NCI-H460 (cell line): ENCODE measurements around the gene FRMD6. TPM values are rescaled to one million over a fixed set of nuclear protein-coding genes. Genes with fewer than 3 reads are reported as not detected.

Experiments
- DNase-seq: peaks from one replicate; pipeline ENCODE4 v3.0.0-alpha.2; 2016; ENCODE audit warnings: low read depth; ENCODE audit errors: extremely low read depth
- total RNA-seq: library from RNA; depleted of rRNA; stranded (reverse); fragments of >200 nt; shearing (Covaris generic); gene quantifications from 2 replicates; pipeline ENCODE4 v1.2.3, GENCODE V29; 2014

FRMD6 gene
- total RNA-seq, 1 experiment from 2014 or later, result 93.8 TPM

DNA sequence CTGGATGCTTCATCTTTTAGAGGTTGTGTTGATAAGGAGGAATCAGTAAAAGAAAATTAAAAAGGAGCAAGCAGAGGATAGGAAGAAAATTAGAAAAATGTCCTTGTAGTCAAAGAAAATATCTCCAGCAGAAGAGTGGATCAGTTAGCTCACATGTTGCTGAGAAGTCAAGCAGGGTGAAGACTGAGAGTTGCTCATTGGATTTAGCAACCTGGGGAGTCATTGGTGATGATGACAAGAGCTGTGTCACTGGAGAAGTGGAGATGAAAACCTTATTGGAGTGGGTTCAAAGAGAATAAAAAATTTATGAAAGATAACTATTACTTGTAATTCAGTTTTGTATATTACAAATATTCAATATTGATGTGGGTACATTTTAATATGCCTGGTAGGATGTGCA, 9.8 kb downstream of the FRMD6 start:
- no peak for DNase-seq

DNA sequence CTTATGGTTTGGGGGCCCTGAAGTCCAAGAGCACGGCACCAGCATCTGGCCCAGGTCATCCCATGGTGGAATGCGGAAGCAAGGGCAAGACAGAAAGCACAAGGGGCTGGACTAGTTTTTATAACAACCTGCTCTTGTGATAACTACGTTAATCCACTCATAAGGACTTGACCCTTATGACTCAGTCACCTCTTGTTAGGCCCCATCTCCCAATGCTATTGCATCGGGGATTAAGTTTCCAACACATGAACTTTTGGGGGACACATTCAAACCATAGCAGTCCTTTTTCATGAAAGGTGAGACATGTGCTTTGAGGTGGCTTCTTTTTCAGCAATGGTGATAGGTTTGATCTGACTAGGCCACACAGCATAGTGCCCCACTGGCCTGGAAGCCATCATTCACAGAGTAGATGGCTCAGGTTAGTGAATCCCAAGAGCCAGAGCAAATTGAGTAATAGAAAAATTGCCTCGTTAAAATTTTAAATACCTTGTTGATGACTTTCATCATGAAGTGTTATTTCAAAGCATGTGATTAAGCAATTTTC, 12.1 kb downstream of the FRMD6 start:
- DNase-seq, result no peak

GRCh38 chr14:51666070-51666469, 14.4 kb downstream of the FRMD6 start:
- DNase-seq, result no peak

GRCh38 chr14:51666826-51667225, 15.1 kb downstream of the FRMD6 start:
- no peak for DNase-seq

GRCh38 chr14:51668870-51669269, 17.2 kb downstream of the FRMD6 start:
- no peak for DNase-seq

- DNase-seq, result no peak
Measured at GRCh38 chr14:51674294-51675002, 22.7 kb downstream of the FRMD6 start.

DNA sequence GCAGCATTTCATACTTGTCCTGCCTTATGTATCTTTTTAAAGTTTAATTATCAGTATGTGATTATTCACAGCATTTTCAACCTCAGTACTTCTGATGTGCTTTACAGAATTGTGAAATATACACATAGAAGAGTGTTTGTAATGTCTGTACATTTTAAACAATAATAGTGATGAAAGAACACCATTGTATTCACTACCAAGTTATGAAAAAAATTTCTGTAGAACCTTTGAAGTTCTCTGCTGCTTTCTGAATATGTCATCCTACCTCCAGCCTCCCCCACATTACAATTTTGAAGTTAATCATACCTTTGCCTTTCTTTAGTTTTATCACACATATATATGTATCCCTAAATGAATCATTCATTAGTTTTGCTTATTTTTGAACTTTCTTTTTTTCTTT, 24.8 kb downstream of the FRMD6 start:
- no peak for DNase-seq

DNA sequence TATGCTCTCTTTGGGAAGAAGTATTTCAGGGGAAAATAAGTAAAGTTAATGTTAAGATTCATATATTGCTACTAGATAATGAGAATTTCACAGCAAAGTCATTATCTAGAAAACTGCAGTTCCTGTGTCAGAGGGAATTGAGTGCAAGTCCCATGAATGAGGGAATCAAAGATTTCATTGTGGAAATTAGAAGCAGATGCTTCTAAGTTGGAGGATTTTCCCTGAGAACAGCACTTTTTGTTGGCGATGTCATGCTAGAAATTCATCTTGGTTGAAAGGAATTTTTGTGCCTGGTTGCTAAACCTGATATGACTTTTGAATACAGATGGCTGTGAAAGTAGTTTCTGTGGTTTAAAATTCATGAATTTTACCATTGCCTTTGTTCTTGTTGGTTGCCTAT, 25.6 kb downstream of the FRMD6 start:
- DNase-seq, result no peak

GRCh38 chr14:51677738-51678137, 26.0 kb downstream of the FRMD6 start:
- DNase-seq, result no peak

DNA sequence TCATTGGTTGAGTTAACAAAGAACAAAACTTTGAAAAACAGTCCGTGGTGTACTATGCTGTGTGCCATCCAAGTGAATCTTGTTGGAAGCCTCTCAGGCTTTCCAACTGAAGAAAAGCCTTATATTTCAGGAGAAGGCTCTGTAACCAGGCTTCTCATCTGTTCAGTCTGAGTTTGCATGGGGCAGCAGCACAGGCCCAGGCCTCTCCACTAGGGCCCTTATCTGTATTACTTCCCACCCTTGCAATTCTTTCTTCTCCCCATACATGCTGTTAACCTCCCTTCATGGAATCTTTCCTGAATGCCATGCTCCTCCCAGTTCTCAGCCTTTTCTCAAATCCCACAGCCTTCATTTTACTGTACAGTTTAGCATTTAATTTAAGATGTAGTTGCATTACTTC, 28.3 kb downstream of the FRMD6 start:
- no peak for DNase-seq

DNA sequence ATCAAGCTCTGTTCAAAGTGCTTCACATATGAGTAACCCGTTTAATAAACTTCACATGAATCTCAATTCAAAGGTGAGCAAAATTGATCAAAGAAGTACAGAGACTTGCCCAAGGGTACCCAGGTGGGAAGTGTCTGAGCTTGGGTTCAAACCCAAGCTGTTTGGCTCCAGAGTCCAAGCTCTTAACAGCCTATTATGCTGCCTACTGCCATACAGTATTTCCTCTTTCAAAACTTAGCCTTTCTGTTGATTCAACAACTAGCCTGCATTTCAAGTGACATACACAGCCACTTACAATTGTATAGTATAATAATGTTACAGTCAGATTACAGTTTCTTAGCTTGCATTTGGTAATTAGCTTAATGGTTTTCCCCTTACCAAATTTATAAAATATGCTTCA, 29.7 kb downstream of the FRMD6 start:
- no peak for DNase-seq

DNA sequence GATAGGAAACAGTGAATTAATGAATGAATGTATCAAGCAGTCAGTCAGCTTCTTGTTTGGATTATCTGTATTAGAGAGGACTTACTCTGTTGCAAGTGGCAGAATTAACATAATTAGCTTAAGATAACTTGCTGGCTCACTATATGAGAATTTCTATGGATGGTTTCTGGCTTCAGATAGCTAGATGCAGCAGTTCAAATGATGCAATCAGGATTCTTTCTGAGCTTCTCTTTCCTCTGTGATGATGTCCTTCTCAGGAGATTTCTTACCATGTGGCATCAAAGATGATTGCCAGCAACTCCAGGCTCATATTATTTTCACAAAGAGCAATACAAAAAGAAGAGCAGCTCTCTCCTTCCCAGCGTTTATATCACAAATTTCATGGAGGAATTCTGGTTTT, 30.7 kb downstream of the FRMD6 start:
- no peak for DNase-seq

DNA sequence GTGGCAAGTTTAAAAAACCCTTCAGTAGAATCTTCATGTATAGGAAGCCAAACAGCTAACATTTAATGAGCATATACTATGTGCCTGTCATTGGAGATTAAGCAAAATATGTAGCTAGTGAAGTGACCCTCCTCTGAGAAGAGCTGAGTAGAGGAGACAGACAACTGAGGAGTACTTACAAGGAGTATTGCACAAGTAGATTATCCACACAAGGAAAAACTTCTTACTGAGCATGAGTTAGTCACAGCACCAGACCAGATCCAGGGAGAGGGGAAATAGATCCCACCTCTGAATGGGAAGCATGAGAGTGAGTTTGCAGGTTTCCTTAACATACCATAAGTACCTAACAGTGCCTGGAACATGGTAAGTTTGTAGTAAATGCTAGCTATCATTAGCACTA, 33.0 kb downstream of the FRMD6 start:
- no peak for DNase-seq

GRCh38 chr14:51691176-51691575, 39.5 kb downstream of the FRMD6 start:
- no peak for DNase-seq

DNA sequence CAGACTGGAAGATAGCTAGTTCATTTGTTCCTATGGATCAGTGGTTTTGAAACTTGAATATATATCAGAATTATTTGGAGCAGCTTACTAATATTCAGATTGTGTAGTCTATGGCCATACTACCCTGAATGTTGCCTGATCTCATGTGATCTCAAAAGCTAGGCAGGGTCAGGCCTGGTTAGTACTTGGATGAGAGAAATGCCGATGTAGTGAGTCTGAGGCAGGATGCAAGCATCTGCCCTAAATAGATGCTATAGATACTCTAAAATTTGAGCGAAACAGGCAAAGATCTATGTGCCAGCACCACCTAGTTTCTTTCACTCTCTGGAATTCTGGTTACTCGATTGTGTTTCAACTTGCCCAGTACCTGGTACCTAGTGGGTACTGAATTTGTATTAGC, 40.9 kb downstream of the FRMD6 start:
- no peak for DNase-seq

DNA sequence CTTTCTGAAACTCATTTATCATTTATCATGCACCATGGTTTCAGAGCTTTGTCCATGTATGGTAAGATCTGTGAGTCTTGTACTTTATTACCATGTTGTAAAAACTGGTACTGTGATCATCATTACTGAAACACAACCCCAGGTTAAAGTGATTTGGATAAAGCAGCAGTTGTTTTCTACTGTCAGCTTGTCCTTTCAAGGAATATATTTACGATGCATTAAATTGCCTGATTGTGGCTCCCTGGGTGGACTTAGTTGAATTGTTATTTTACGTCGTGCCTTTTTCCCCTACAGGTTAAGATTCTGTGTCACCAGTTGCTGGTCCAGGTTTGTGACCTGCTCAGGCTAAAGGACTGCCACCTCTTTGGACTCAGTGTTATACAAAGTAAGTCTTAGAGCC, 46.1 kb downstream of the FRMD6 start:
- no peak for DNase-seq

DNA sequence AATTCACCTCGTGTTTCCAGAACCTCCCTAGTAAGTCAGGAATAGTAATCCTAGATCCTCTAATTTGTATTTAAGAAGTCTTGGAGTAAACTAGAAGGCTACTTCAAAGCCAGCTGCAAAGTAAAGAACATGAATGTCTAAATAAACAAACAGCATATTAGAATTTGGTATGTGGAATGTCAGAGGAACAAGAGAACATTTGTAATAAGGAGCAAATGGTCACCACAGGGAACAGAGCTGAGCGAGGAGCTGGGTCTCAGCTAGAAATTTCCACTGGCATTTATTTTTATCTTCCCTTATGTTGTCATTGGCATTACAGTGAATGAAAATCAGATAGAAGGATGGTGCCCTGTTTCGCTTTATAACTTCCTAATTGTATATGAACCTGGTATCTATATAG, 50.2 kb downstream of the FRMD6 start:
- DNase-seq, result no peak

DNA sequence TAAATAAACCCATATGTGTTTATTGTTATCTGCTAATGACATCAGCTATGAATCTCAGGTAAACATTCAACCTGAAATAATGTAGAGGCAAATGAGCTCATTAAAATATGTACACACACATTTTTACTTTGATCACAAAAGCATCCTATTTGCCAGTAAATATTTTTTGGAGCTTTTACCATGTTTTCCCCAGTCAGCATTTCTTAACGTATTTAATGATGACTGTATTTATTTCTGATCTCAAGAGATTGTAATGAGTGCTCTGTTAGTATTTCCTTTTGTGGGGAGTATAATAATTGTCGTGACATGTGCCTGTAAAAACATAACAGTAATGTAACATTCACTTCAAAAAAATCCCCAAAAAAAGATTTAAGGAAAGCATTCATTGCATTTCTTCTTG, 52.1 kb downstream of the FRMD6 start:
- no peak for DNase-seq

GRCh38 chr14:51704545-51704944, 52.8 kb downstream of the FRMD6 start:
- DNase-seq, result no peak

DNA sequence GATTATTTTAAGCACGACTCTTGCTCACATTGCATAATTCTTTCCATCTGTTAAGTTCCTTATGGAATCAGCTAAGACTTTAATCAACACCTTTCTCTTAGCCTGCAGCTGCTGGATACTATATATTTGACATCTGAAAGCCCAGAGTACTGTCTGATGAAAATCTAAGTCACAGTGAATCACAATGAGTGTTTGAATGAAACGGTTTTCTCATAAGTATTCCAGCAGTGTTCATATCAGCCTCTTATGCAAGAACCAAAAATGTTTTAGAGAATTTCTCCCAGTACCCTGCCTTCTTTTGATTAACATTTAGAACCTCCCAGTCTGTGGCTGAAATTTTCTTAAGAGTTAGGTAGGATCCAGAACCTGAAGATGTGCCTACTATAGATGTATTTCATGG, 55.6 kb downstream of the FRMD6 start:
- DNase-seq, result no peak

DNA sequence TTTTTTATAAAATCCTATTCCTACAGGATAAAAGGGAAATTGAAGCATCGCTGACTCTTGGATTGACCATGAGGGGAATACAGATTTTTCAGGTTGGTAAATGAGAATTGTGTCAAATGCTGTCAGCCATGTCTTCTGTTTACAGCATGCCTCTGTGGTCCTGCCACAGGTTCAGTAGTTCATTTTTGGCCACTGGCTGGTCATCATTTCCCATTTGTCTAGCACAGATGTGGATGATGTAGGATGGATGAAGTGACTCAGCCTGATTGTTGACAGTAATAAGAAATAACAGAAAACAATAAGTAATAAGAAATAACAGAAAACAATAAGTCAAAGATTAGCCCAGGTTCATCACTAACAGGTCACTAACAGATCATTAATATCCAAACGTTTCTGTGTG, 59.8 kb downstream of the FRMD6 start:
- DNase-seq, result no peak

DNA sequence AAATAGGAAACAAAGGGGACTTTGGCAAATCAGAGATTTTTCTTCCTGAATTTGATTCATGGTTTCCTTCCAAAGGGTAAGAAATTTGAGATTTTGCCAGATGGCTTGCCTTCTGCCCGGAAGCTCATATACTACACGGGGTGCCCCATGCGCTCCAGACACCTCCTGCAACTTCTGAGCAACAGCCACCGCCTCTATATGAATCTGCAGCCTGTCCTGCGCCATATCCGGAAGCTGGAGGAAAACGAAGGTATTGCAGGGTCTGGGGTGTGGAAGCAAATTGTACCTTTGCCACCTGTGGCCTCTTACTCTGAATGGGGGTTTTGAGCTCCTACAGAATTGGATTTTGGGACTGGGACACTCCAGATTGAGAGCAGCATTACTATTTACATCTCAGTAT, 63.5 kb downstream of the FRMD6 start:
- DNase-seq, result no peak

GRCh38 chr14:51715742-51716141, 64.0 kb downstream of the FRMD6 start:
- no peak for DNase-seq
